Endothelial cell of umbilical vein (primary cell): ENCODE measurements around the gene NPIPA2. TPM values are rescaled to one million over a fixed set of nuclear protein-coding genes. Genes with fewer than 3 reads are reported as not detected.
"Not testable (repeated sequence)": the region's sequence is repeated elsewhere in the genome, so short reads cannot be mapped to it uniquely, and the experiment has no call there.

ENCODE experiments used
- BruUV-seq: library from RNA; stranded (reverse); fragments of 400-500 nt; replicated peaks from 2 replicates; lab custom pipeline; 2021; lab: Mats Ljungman, UMichigan
- CTCF ChIA-PET: fragments of 300-600, 350-600 bp; sonication (Branson Sonifier 250); formaldehyde crosslinking; loops from one replicate; lab custom pipeline; 2021; ENCODE audit warnings: antibody characterized with exemption, inconsistent platforms; lab: Charles Lee
- POLR2A ChIA-PET: fragments of 300-600, 350-600 bp; sonication (Branson Sonifier 250); formaldehyde crosslinking; loops from one replicate; lab custom pipeline; 2021; ENCODE audit warnings: antibody characterized with exemption, inconsistent platforms; lab: Charles Lee
- DNase-seq: peaks from one replicate; pipeline ENCODE4 v3.0.0-alpha.2; 2011; ENCODE audit warnings: low read depth, low spot score
- FAIRE-seq: peaks from 2 replicates; lab custom pipeline; 2011; peaks lifted over from hg19 to GRCh38; lab: Jason Lieb, UNC
- H2AFZ ChIP-seq: 2 replicates; pipeline ENCODE4 v1.6.0; 2012; ENCODE audit warnings: low read depth, low read length, control low read depth, inconsistent platforms
- H3K27ac ChIP-seq: 2 replicates; pipeline ENCODE4 v1.5.1; 2011; ENCODE audit warnings: low read depth, mild to moderate bottlenecking, control low read depth, low read length, moderate library complexity; ENCODE audit not compliant: insufficient read depth
- H3K27me3 ChIP-seq, 2 experiments: 2 replicates each; pipeline versions ENCODE4 v1.6.0 to v1.6.1; 2011; ENCODE audit warnings: low read length in 2 of 2, mixed read lengths in 1 of 2; ENCODE audit not compliant: control insufficient read depth in 2 of 2, insufficient read depth in 2 of 2
- H3K36me3 ChIP-seq, 2 experiments: 2 replicates in 1 of 2; 3 replicates in 1 of 2; pipeline ENCODE4 v1.5.1; 2011; ENCODE audit warnings: low read length in 2 of 2, mild to moderate bottlenecking in 1 of 2, moderate library complexity in 1 of 2; ENCODE audit not compliant: control insufficient read depth in 2 of 2, insufficient read depth in 2 of 2; ENCODE audit errors: extremely low read depth in 1 of 2
- H3K4me1 ChIP-seq: 3 replicates; pipeline ENCODE4 v1.5.1; 2011; ENCODE audit warnings: mild to moderate bottlenecking, low read length; ENCODE audit not compliant: control insufficient read depth, insufficient read depth; ENCODE audit errors: extremely low read depth
- H3K4me2 ChIP-seq: 2 replicates; pipeline ENCODE4 v1.6.1; 2011; ENCODE audit warnings: low read length, control low read depth, mixed read lengths; ENCODE audit not compliant: insufficient read depth
- H3K4me3 ChIP-seq, 3 experiments: fragments of 200-600 bp in 1 of 3; sonication (generic), shearing (Covaris generic) in 1 of 3; replicated peaks in 1 of 3; 2 replicates each; pipeline ENCODE4 v1.5.1; 2011 to 2016; ENCODE audit warnings: control low read depth in 3 of 3, low read length in 3 of 3, mild to moderate bottlenecking in 2 of 3, inconsistent platforms in 1 of 3, low read depth in 1 of 3, moderate library complexity in 1 of 3; ENCODE audit not compliant: insufficient read depth in 1 of 3
- H3K79me2 ChIP-seq: 2 replicates; pipeline ENCODE4 v1.6.0; 2012; ENCODE audit warnings: low read length, inconsistent platforms; ENCODE audit not compliant: control insufficient read depth, insufficient read depth
- H3K9ac ChIP-seq: replicated peaks from 2 replicates; pipeline ENCODE3; 2011; ENCODE audit warnings: low read length, control low read depth; ENCODE audit not compliant: insufficient read depth; ENCODE audit errors: extremely low read depth
- H3K9me1 ChIP-seq: replicated peaks from 3 replicates; pipeline ENCODE4 v1.6.0; 2011; ENCODE audit warnings: mild to moderate bottlenecking, low read length; ENCODE audit not compliant: control insufficient read depth, insufficient read depth; ENCODE audit errors: extremely low read depth
- H3K9me3 ChIP-seq: replicated peaks from 2 replicates; pipeline ENCODE4 v1.5.1; 2012; ENCODE audit warnings: low read length, inconsistent platforms; ENCODE audit not compliant: control insufficient read depth, insufficient read depth
- H4K20me1 ChIP-seq: replicated peaks from 2 replicates; pipeline ENCODE3; 2011; ENCODE audit warnings: mild to moderate bottlenecking, low read length; ENCODE audit not compliant: control insufficient read depth, insufficient read depth; ENCODE audit errors: extremely low read depth
- dilution Hi-C: fragments of 300-500 bp; cut with MboI; formaldehyde crosslinking; loops from one replicate; pipeline ENCODE4 v1.15.0; 2019; ENCODE audit warnings: low sequenced_read_pairs; ENCODE audit not compliant: extremely low pct_ligation_motif_present
- intact Hi-C: fragments of 100-400 bp; cut with micrococcal nuclease; formaldehyde crosslinking; loops from one replicate; pipeline ENCODE4 v1.10.0; 2022
- polyA plus RNA-seq, 4 experiments: library from polyadenylated mRNA; depleted of rRNA in 3 of 4; stranded (reverse) in 3 of 4; unstranded in 1 of 4; fragments of >200 nt; gene quantifications; 2 replicates each; pipeline versions ENCODE4 v1.2.1 to v1.2.3, GENCODE V29; 2011 to 2012; ENCODE audit warnings: missing spikeins in 1 of 4
- total RNA-seq: library from RNA; stranded (reverse); gene quantifications from 2 replicates; pipeline ENCODE4 v1.2.3, GENCODE V29; 2021

NPIPA2 gene
- total and polyA plus RNA-seq, 2 donors (not counting 3 experiments of a cell fraction or from before 2014, with no cell fraction given): 1.1 to 6.9 TPM

GRCh38 chr16:14702672-14703071 is 39.7 kb upstream of the NPIPA2 start:
- H3K27me3 ChIP-seq, intact Hi-C loops, H3K4me1 ChIP-seq, CTCF ChIA-PET, H3K27ac ChIP-seq, BruUV-seq, H3K79me2 ChIP-seq, H3K4me2 ChIP-seq, H2AFZ ChIP-seq, H3K9me1 ChIP-seq, H4K20me1 ChIP-seq, DNase-seq, H3K4me3 ChIP-seq, H3K9ac ChIP-seq, dilution Hi-C loops, POLR2A ChIA-PET, H3K36me3 ChIP-seq, H3K9me3 ChIP-seq, FAIRE-seq: not testable (repeated sequence)

DNA sequence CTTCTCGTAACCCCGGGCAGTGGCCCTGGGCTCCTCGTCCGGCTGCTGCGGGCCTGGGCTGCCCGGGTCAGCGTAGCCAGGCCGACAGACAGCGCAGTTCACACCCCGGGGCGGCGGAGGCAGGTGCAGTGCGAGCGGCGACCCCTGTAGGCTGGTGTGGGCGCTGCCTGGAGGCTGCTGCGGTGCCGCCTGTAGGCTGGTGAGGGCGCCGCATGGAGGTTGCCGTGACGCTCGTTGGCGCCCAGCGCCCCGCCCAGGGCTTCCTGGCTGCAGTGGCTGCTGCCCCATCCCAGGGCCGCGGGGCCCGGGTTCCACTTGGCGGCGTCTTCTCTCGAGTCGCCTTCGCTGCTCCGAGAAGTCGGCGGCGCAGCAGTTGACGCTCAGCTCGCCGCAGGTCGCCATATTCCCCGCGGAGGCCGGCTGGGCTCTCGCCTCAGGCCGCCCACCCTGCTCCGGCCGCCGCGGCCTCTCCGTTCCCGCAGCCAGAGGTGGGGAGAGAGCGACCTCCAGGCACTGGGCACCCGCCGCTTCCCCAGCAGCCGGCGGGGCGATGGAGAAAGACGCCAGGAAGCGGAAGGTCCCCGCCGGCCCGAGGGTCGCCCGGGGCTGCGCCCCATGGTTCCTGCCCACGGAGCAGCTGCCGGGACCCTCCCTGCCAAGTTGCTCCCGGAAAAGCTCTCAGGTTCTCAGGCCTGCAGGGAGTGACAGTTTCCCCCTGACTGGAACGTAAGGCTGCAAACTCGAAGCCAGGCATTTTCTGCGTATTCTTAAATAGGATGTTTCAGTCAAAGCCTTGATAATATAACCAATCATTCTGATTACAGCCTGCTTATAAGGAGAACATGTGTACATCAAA is 38.9 kb upstream of the NPIPA2 start, which contains the start of gene NPIPA3:
TSS of gene NPIPA3 (plus strand) at position 256 of the 856 bp plus-strand sequence. CDS start 5,533 bp downstream, outside the sequence.
- intact Hi-C loops, H3K4me2 ChIP-seq, H2AFZ ChIP-seq, H3K79me2 ChIP-seq, H3K4me3 ChIP-seq, dilution Hi-C loops, H3K4me1 ChIP-seq, H3K9me3 ChIP-seq, H3K36me3 ChIP-seq, H3K27ac ChIP-seq, H3K9ac ChIP-seq, H3K27me3 ChIP-seq, H4K20me1 ChIP-seq, POLR2A ChIA-PET, CTCF ChIA-PET, DNase-seq, H3K9me1 ChIP-seq: not testable (repeated sequence)
- peak; percentile 81 for FAIRE-seq
- BruUV-seq: TSS peak; percentile 19

DNA sequence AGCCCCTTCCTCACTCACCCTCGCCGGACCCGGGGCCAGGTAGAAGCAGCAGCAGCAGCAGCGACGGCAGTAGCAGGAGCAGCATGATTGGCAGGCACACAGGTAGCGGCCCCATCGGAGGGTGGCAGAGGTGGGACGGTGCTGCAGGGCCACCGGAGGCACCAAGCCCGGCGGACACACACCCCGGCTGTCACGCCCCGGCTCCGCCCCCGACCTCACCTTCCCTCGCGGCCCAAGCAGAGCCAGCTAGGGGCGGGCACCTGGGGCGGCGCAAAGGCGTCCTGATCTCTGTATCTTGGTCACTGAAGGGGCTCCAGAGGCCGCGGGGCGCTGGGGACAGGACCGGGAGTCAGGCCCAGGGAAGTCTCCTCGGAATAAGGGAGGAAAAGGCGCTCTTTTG is 9.1 kb upstream of the NPIPA2 start:
- FAIRE-seq, H3K4me2 ChIP-seq, H3K4me1 ChIP-seq, H3K79me2 ChIP-seq, H3K27ac ChIP-seq, H3K27me3 ChIP-seq, H3K9ac ChIP-seq, H3K36me3 ChIP-seq, DNase-seq, H3K9me3 ChIP-seq, BruUV-seq, H3K9me1 ChIP-seq, H2AFZ ChIP-seq, CTCF ChIA-PET, dilution Hi-C loops, POLR2A ChIA-PET, H3K4me3 ChIP-seq, intact Hi-C loops, H4K20me1 ChIP-seq: not testable (repeated sequence)

- H3K9ac ChIP-seq, intact Hi-C loops, H4K20me1 ChIP-seq, H3K9me3 ChIP-seq, H3K79me2 ChIP-seq, H3K27ac ChIP-seq, CTCF ChIA-PET, H3K4me1 ChIP-seq, H3K36me3 ChIP-seq, H3K27me3 ChIP-seq, H3K9me1 ChIP-seq, POLR2A ChIA-PET, H3K4me2 ChIP-seq, H2AFZ ChIP-seq, DNase-seq, H3K4me3 ChIP-seq, dilution Hi-C loops, BruUV-seq: not testable (repeated sequence)
- FAIRE-seq: peak; percentile 81
Measured at GRCh38 chr16:14740832-14741385, 1.4 kb upstream of the NPIPA2 start.
